HEK293 (cell line): ENCODE results near the gene CADPS2.

ENCODE experiments used
- CTCF ChIA-PET: fragments of 350-600 bp; formaldehyde crosslinking; extraction: SDS; loops from one replicate; lab custom pipeline; 2021; ENCODE audit warnings: antibody characterized with exemption; lab: Yijun Ruan, JAX
- POLR2A ChIA-PET: fragments of 300-600 bp; formaldehyde crosslinking; extraction: SDS; loops from one replicate; lab custom pipeline; 2020; ENCODE audit warnings: antibody characterized with exemption, inconsistent platforms; lab: Yijun Ruan, JAX
- H3K27ac ChIP-seq: fragments of 200-500 bp; sonication (Bioruptor generic); 2 replicates; pipeline ENCODE4 v1.5.1; 2014; ENCODE audit warnings: low read depth, low read length, control low read depth, inconsistent platforms; ENCODE audit errors: extremely low read depth
- H3K36me3 ChIP-seq, 2 experiments: fragments of 200-500 bp in 1 of 2; sonication (Bioruptor generic) in 1 of 2; 1 replicate in 1 of 2; 2 replicates in 1 of 2; pipeline ENCODE4 v1.5.1; 2014 to 2017; ENCODE audit warnings: inconsistent platforms in 2 of 2, low read length in 2 of 2; ENCODE audit not compliant: control insufficient read depth in 2 of 2, insufficient read depth in 1 of 2
- H3K4me1 ChIP-seq: fragments of 200-500 bp; sonication (Bioruptor generic); 2 replicates; pipeline ENCODE4 v1.5.1; 2014; ENCODE audit warnings: mild to moderate bottlenecking, low read length, inconsistent platforms; ENCODE audit not compliant: control insufficient read depth, insufficient read depth
- H3K4me3 ChIP-seq: 2 replicates; pipeline ENCODE4 v1.5.1; 2011; ENCODE audit warnings: low read depth, mild to moderate bottlenecking, control low read depth, low read length, moderate library complexity
- H3K9me3 ChIP-seq: fragments of 200-500 bp; sonication (Bioruptor generic); 2 replicates; pipeline ENCODE4 v1.5.1; 2014; ENCODE audit warnings: low read depth, low read length, inconsistent platforms; ENCODE audit not compliant: control insufficient read depth, insufficient read depth
- AEBP2 ChIP-seq: fragments of 450-650 bp; formaldehyde crosslinking; IDR thresholded peaks from 2 replicates; pipeline ENCODE4 v1.5.1; 2016; ENCODE audit warnings: missing biosample characterization, missing genetic modification characterization, borderline replicate concordance
- OVOL3 ChIP-seq: fragments of 450-650 bp; formaldehyde crosslinking; IDR thresholded peaks from 2 replicates; pipeline ENCODE4 v1.5.1; 2016; ENCODE audit warnings: missing biosample characterization, missing genetic modification characterization
- PBX3 ChIP-seq: sonication (generic); formaldehyde crosslinking; IDR thresholded peaks from 2 replicates; pipeline ENCODE4 v1.8.1; 2022; ENCODE audit warnings: mild to moderate bottlenecking, moderate library complexity, missing genetic modification reagents
- PRDM10 ChIP-seq: fragments of 450-650 bp; formaldehyde crosslinking; IDR thresholded peaks from 2 replicates; pipeline ENCODE4 v1.5.1; 2016; ENCODE audit warnings: missing biosample characterization, missing genetic modification characterization
- SETDB1 ChIP-seq: IDR thresholded peaks from one replicate; pipeline ENCODE4 v1.6.1; 2017; ENCODE audit warnings: mild to moderate bottlenecking, low read length, moderate library complexity, mixed read lengths; ENCODE audit not compliant: insufficient read length
- YY2 ChIP-seq: fragments of 450-650 bp; formaldehyde crosslinking; IDR thresholded peaks from 2 replicates; pipeline ENCODE4 v1.5.1; 2016; ENCODE audit warnings: missing biosample characterization, missing genetic modification characterization
- ZFP37 ChIP-seq: fragments of 450-650 bp; formaldehyde crosslinking; IDR thresholded peaks from 2 replicates; pipeline ENCODE4 v1.5.1; 2016; ENCODE audit warnings: missing biosample characterization, missing genetic modification characterization
- ZNF112 ChIP-seq: fragments of 450-650 bp; formaldehyde crosslinking; IDR thresholded peaks from 2 replicates; pipeline ENCODE4 v1.5.0; 2017; ENCODE audit warnings: missing biosample characterization, missing genetic modification characterization
- ZNF138 ChIP-seq: fragments of 450-650 bp; formaldehyde crosslinking; IDR thresholded peaks from 2 replicates; pipeline ENCODE4 v1.5.1; 2016; ENCODE audit warnings: missing biosample characterization, missing genetic modification characterization, borderline replicate concordance
- ZNF16 ChIP-seq: fragments of 450-650 bp; formaldehyde crosslinking; IDR thresholded peaks from 2 replicates; pipeline ENCODE4 v1.5.1; 2016; ENCODE audit warnings: low read depth, missing biosample characterization, missing genetic modification characterization
- ZNF19 ChIP-seq: fragments of 450-650 bp; formaldehyde crosslinking; IDR thresholded peaks from 2 replicates; pipeline ENCODE4; 2016; ENCODE audit warnings: missing biosample characterization, missing genetic modification characterization, low read depth
- ZNF211 ChIP-seq: fragments of 450-650 bp; formaldehyde crosslinking; IDR thresholded peaks from 2 replicates; pipeline ENCODE4 v1.5.1; 2016; ENCODE audit warnings: low read depth, missing biosample characterization, missing genetic modification characterization
- ZNF239 ChIP-seq: fragments of 450-650 bp; formaldehyde crosslinking; IDR thresholded peaks from 2 replicates; pipeline ENCODE4 v1.5.1; 2016; ENCODE audit warnings: missing biosample characterization, missing genetic modification characterization
- ZNF274 ChIP-seq, 2 experiments: fragments of 200-500 bp in 1 of 2; fragments of 450-650 bp in 1 of 2; sonication (Bioruptor generic) in 1 of 2; formaldehyde crosslinking in 1 of 2; IDR thresholded peaks; 2 replicates each; pipeline versions ENCODE4 v1.5.1 to v1.6.1; 2014 to 2016; ENCODE audit warnings: borderline replicate concordance in 1 of 2, inconsistent platforms in 1 of 2, low read length in 1 of 2, missing biosample characterization in 1 of 2, missing genetic modification characterization in 1 of 2
- ZNF394 ChIP-seq: fragments of 450-650 bp; formaldehyde crosslinking; IDR thresholded peaks from 2 replicates; pipeline ENCODE4 v1.5.1; 2016; ENCODE audit warnings: missing biosample characterization, missing genetic modification characterization, mild to moderate bottlenecking, moderate library complexity, borderline replicate concordance
- ZNF433 ChIP-seq: fragments of 450-650 bp; formaldehyde crosslinking; IDR thresholded peaks from 2 replicates; pipeline ENCODE4 v1.5.1; 2016; ENCODE audit warnings: missing biosample characterization, missing genetic modification characterization, low read depth
- ZNF449 ChIP-seq: fragments of 450-650 bp; formaldehyde crosslinking; IDR thresholded peaks from 2 replicates; pipeline ENCODE4 v1.5.1; 2017; ENCODE audit warnings: missing biosample characterization, mild to moderate bottlenecking, missing genetic modification characterization, moderate library complexity
- ZNF664 ChIP-seq: fragments of 450-650 bp; formaldehyde crosslinking; IDR thresholded peaks from 2 replicates; pipeline ENCODE4 v1.5.1; 2016; ENCODE audit warnings: missing biosample characterization, missing genetic modification characterization
- ZNF692 ChIP-seq: fragments of 450-650 bp; formaldehyde crosslinking; IDR thresholded peaks from 2 replicates; pipeline ENCODE4 v1.5.1; 2016; ENCODE audit warnings: missing biosample characterization, missing genetic modification characterization
- ZSCAN30 ChIP-seq: fragments of 450-650 bp; IDR thresholded peaks from 2 replicates; pipeline ENCODE4 v1.5.1; 2018; ENCODE audit warnings: missing biosample characterization, mild to moderate bottlenecking, missing genetic modification characterization, moderate library complexity
- ZXDB ChIP-seq: fragments of 450-650 bp; formaldehyde crosslinking; IDR thresholded peaks from 2 replicates; pipeline ENCODE4 v1.5.1; 2016; ENCODE audit warnings: missing biosample characterization, missing genetic modification characterization

Gene CADPS2

GRCh38 chr7:122743211-122743610 lies 143.0 kb downstream of the CADPS2 start (continued):
- no peak for TF ChIP-seq ZNF112 (tag by site-specific recombination)
- TF ChIP-seq SETDB1, result no peak
- no peak for TF ChIP-seq ZNF138 (tag by site-specific recombination)
- no peak for TF ChIP-seq ZNF394
- no peak for TF ChIP-seq ZFP37 (tag by site-specific recombination)
- TF ChIP-seq PBX3 (CRISPR knock-in tag), result no peak
- no peak for TF ChIP-seq YY2 (tag by site-specific recombination)
- TF ChIP-seq ZSCAN30 (tag by site-specific recombination), result no peak
- no peak for TF ChIP-seq ZNF449 (tag by site-specific recombination)
- no peak for TF ChIP-seq ZNF274 (IDR thresholded peaks at IDR 0.05; ENCODE audit: low read length)
- TF ChIP-seq ZNF274 (tag by site-specific recombination; IDR thresholded peaks at IDR 0.05; ENCODE audit: borderline replicate concordance), result no peak
- TF ChIP-seq ZNF664 (tag by site-specific recombination), result no peak
- no peak for TF ChIP-seq ZNF211 (tag by site-specific recombination)
- TF ChIP-seq ZNF433, result no peak
- no peak for TF ChIP-seq ZNF692 (tag by site-specific recombination)

GRCh38 chr7:122738947-122739346 lies 147.3 kb downstream of the CADPS2 start:
- Histone ChIP-seq H3K27ac (no peak overlapping the region), H3K4me1 (no peaks in the 10 kb centered on the region), H3K4me3 (no peak overlapping the region), H3K9me3 (no peaks in the 10 kb centered on the region), H3K36me3 (no peaks in the 10 kb centered on the region)
- ChIA-PET POLR2A (no interaction called here), CTCF (no interaction called here)
- no peak for TF ChIP-seq ZXDB (tag by site-specific recombination)
- no peak for TF ChIP-seq AEBP2 (tag by site-specific recombination)
- no peak for TF ChIP-seq OVOL3 (tag by site-specific recombination)
- no peak for TF ChIP-seq ZNF16
- no peak for TF ChIP-seq PRDM10 (tag by site-specific recombination)
- TF ChIP-seq ZNF239, result no peak
- no peak for TF ChIP-seq ZNF19
